ENCODE data around the gene PDCD1LG2. TPM values are rescaled to one million over a fixed set of nuclear protein-coding genes. Genes with fewer than 3 reads are reported as not detected.
A peak's percentile ranks its signal among the peaks of the same experiment; 100 is the strongest.

PDCD1LG2 gene
- total and polyA plus RNA-seq, 12 donors = 0.51 to 8.6 (median 1.3) TPM

GRCh38 chr9:5512658-5513452 lies 2.5 kb downstream of the PDCD1LG2 start:
- no peaks in the 10 kb centered on the region for H3K27me3 ChIP-seq
- peaks cover 0 to 76% (median 45%) of the 10 kb centered on the region in 9 donors for H3K4me1 ChIP-seq
- WGBS, 2 donors = 48 to 61% methylated on average over 2 of the region's 2 CpGs
- intact Hi-C loops (cut with DNase I) = loop anchor here in 2 of 10 donors (10.0 kb wide), 2 partner anchors 58 to 62 kb away; partner anchors contain the start of gene CD274 (in 1 of the 2)
- no peaks in the 10 kb centered on the region for H3K36me3 ChIP-seq
- no peaks in the 10 kb centered on the region for H3K9me3 ChIP-seq
- no peak for DNase-seq
- peak overlapping the region in 1 of 10 donors; percentile 50 for H3K4me3 ChIP-seq
- peak overlapping the region in 7 of 10 donors; percentile 2 to 59 (median 21) for H3K27ac ChIP-seq
- no peak for TF ChIP-seq CTCF (IDR thresholded peaks at IDR 0.05)
- peak in 6 of 8 donors; percentile 34 to 85 (median 70) for ATAC-seq

DNA sequence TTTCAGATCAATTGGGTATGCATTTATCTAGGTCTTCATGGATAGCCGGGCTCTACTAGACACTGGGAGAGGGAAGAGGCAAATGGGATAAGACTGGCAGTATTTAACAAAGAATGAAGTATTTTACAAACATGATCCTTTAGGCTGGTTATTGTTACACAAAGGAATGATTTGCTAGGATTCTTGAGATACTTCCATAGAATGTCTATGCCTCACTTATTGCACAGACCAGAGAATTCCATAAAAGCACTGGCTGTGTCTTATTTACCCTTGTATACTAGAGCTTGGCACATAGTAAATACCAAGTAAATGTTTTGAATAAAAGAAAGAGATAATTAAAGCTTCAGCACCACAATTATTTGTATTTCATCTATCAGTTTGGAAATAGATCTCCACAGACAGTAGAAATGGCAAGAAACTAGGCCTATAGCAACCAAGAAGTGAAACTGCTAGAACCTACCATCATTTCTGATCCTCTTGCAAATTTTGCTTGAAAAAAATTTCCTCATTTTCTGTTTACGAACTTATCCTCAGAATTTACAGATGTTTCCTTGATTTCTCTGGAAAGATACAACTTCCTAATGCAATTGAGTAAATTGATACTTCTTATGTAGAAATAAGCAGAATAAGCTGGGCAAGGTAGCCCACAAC lies 3.8 kb downstream of the PDCD1LG2 start:
- H3K4me3 ChIP-seq = no peak overlapping the region
- 89 to 93% methylated on average over 2 of the region's 2 CpGs for WGBS, 2 donors
- intact Hi-C loops (cut with DNase I) = loop anchor here in 2 of 10 donors (10.0 kb wide), 2 partner anchors 59 to 61 kb away; partner anchors contain the start of gene CD274 (in 1 of the 2)
- no peaks in the 10 kb centered on the region for H3K27me3 ChIP-seq
- DNase-seq (no peak), ATAC-seq (no peak)
- peaks cover 0 to 82% (median 56%) of the 10 kb centered on the region in 9 donors for H3K4me1 ChIP-seq
- peak overlapping the region in 3 of 10 donors; percentile 33 to 59 (median 46) for H3K27ac ChIP-seq
- no peak for TF ChIP-seq CTCF (IDR thresholded peaks at IDR 0.05)
- H3K36me3 ChIP-seq = no peaks in the 10 kb centered on the region
- H3K9me3 ChIP-seq = no peaks in the 10 kb centered on the region

GRCh38 chr9:5514617-5515260 lies 4.4 kb downstream of the PDCD1LG2 start:
- Histone ChIP-seq H3K4me3 (no peak overlapping the region), H3K27ac (no peak overlapping the region), H3K9me3 (no peaks in the 10 kb centered on the region), H3K27me3 (no peaks in the 10 kb centered on the region), H3K36me3 (no peaks in the 10 kb centered on the region), H3K4me1 (peaks cover 0 to 78% (median 56%) of the 10 kb centered on the region in 9 donors)
- DNase-seq = no peak
- intact Hi-C loops (cut with DNase I) = loop anchor here in 2 of 10 donors (10.0 kb wide), 2 partner anchors 60 kb away; partner anchors contain the start of gene CD274 (in 1 of the 2)
- TF ChIP-seq CTCF (IDR thresholded peaks at IDR 0.05) = no peak
- WGBS, 2 donors = 84 to 85% methylated on average over 6 of the region's 6 CpGs
- no peak for ATAC-seq

DNA sequence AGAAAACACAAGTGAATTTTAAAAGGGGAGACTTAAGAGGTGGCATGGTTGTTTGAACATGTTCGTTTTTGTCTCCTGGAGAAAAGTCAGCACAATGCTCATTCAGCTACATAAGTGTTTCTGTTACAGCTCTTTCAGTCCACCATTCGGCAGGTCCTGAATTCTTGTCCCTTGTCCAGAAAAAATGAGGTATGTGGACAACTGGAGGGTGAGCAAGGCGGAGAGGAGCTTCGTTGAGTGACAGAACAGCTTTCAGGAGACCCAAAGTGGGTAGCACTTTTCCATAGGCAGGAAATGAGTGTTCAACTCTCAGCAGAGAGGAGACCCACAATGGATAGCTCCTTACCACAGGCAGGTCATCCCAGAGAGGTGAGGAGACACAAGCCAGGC lies 4.9 kb downstream of the PDCD1LG2 start:
- Histone ChIP-seq H3K27ac (no peak overlapping the region), H3K9me3 (no peaks in the 10 kb centered on the region), H3K27me3 (no peaks in the 10 kb centered on the region), H3K4me3 (no peak overlapping the region), H3K36me3 (no peaks in the 10 kb centered on the region), H3K4me1 (peaks cover 0 to 72% (median 52%) of the 10 kb centered on the region in 9 donors)
- DNase-seq = no peak
- intact Hi-C loops (cut with DNase I) = loop anchor here in 2 of 10 donors (10.0 kb wide), 2 partner anchors 60 kb away; partner anchors contain the start of gene CD274 (in 1 of the 2)
- no peak for ATAC-seq
- WGBS, 2 donors = 61 to 63% methylated on average over 4 of the region's 4 CpGs
- TF ChIP-seq CTCF (IDR thresholded peaks at IDR 0.05) = no peak

Measured in heart right ventricle (tissue), 16 donors.